Embryonic facial prominence (tissue), 1 donor: ENCODE data around the gene HES7.
A peak's percentile ranks its signal among the peaks of the same experiment; 100 is the strongest.
"Not testable (repeated sequence)": the region's sequence is repeated elsewhere in the genome, so short reads cannot be mapped to it uniquely, and the experiment has no call there.

ENCODE experiments used
- DNase-seq: peaks from one replicate; pipeline ENCODE4 v3.0.0-alpha.2; 2016; ENCODE audit errors: extremely low spot score

Gene HES7

DNA sequence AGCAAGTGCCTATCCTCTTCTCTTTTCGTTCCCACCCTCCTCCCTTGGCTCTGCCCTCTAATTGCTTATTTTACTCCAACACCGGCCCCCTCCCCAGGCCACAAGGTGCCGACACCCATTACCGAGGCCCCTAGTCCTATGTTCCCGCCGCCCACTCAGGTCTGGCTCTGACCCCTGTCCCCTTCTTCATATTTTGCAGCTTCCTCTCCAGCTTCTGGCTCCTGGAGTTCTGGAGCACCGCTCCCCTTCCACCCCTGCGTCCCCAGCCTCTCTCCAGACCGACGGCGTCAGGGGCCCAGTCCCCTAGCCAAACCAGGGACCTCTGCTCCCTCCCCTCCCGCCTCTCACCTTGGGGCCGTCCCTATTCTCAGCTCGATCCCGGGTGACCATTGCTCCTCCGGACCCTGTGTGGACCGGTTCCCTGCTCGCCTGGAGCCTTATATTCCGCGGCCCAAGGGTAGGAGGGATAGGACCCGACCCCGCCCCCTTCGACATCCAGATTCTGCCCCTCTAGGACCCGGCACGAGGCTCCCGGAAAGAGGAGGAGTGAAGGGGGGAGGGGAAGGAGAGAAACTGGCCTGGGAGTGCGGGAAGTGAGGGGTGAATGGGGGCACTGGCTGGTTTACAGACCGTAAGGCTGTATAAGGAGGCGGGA lies at the start of gene HES7:
TSS of gene HES7 (minus strand) at position 412 of the 655 bp plus-strand sequence. CDS start at position 390, 22 bp downstream.
- DNase-seq = no peak

DNA sequence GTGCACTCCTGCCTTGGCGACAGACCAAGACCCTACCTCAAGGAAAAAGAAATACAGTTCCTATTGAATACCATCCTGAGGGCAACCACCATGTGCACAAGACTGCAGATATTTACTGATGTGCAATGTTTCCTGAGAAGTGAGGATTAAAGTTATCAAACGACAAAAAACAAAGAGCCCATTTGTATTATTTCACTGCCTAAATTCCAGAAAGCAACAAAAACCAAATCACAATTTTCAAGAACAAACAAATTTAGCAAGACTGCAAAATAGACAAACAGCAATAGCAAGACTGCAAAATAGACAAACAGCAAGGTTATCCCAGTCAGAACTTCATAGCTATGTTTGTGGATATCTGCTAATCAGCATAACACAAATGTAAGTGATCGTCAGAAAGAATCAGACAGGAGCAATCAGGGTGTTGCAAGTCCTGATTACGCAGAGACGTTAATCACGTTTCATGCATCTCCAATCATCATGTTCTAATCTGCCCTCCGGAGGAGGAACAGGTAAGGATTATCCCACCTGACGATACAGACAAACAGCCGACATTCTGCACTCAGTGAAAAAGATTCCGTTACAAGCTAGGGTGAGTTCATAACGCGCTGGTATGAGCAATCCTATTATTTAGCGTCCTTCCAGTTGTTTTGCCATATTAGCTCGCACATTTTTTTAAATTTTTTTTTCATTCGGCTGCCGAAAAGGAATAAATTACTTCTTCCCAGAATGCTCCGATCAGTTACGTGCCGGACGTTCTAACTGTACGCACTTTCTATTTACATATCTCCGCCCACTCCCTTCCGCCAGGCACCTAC lies 49.4 kb upstream of the HES7 start:
- DNase-seq = peak; percentile 96

DNA sequence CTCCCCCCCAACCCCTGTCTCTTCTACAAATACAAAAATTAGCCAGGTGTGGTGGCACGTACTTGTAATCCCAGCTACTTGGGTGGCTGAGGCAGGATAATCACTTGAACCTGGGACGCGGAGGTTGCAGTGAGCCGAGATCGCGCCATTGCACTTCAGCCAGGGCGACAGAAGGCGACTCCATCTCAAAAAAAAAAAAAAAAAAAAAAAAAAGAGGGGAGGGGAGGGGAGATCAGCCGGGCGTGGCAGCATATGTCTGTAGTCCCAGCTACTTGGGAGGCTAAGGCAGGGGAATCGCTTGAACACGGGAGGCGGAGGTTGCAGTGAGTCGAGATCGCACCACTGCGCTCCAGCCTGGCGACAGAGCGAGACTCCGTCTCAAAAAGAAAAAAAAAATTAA lies 46.3 kb upstream of the HES7 start:
- not testable (repeated sequence) for DNase-seq

GRCh38 chr17:8167526-8167925 lies 43.6 kb upstream of the HES7 start:
- DNase-seq = no peak

DNA sequence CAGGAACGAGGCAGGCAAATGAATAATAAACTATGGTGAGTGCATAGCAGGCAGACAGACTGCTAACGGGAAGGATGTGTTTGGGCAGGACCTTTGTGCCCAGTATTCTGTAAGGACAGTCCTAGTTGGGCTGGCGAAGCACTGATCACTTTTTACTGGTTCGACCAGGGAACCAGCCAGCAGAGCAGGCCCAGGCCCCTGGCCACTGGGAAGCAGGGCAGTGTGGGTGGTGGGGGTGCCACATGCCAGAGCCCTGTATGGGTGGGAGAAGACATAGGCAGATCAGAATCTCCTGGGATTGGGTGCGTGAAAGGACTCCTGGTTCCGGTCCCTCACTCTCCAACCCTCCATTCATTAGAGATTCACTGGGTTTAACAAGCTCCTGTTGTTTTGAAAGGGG lies 42.8 kb upstream of the HES7 start:
- DNase-seq = no peak

DNA sequence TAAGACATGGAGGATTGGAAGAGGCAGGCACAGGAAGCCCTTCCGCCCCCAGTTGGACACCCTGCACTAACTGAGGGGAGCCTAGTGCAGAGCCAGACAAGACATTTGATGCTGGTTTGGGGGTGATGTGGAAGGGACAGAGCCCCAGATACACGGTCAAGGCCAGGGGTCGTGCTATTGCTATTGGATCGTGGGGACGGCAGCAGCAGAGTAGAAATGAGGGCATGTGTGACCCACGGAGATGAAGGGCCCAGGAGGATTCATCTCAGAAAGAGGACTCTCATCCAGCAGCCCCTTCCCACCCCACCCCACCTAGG lies 40.9 kb upstream of the HES7 start:
- DNase-seq = no peak

DNA sequence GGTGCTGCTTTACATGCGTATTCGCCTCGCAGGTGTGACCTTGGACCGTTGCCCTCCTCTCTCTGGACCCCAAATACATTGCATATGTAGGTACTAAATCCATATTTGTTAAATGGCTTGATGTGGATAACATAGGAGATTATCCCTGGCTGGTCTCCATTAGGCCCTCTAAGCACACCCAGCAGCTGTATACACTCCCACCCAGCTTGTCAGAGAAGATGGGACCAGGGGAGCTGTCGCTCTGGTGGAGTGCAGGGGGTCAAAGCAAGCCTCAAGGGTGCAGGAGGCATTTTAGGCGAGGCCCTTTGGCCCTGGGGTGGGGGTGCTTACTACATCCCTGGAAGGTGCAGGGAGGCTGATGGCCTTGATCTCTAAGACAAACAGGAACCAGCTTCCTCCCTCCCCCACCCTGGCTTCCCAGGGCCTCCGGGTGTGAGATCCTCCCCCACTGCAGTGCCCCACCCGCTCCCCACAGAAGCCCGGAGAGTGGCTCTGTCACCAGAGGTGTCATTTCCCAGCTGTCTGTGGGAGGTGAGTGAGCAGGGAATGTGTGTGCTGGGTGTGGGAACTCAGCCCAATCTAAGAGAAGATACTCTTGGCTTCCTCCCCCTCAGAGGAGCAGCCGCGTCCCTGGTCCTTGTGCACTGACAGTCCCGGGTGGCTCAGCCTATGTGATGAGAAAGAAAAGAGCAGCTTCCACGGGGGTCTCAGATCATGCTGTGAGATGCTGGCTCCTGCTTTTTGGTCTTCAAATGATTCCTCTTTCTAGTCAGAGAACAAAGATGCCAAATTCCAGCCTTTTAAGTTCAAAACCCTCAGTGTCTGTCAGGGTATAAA lies 40.3 kb upstream of the HES7 start:
- DNase-seq = no peak

GRCh38 chr17:8162997-8163977 lies 39.4 kb upstream of the HES7 start:
- DNase-seq = no peak

- no peak for DNase-seq
These were observed 38.5 kb upstream of the HES7 start, which contains the start of gene VAMP2 for GRCh38 chr17:8162233-8162996. Gene VAMP2 (minus strand): TSS chr17:8162948. CDS start chr17:8162879, 69 bp downstream.

DNA sequence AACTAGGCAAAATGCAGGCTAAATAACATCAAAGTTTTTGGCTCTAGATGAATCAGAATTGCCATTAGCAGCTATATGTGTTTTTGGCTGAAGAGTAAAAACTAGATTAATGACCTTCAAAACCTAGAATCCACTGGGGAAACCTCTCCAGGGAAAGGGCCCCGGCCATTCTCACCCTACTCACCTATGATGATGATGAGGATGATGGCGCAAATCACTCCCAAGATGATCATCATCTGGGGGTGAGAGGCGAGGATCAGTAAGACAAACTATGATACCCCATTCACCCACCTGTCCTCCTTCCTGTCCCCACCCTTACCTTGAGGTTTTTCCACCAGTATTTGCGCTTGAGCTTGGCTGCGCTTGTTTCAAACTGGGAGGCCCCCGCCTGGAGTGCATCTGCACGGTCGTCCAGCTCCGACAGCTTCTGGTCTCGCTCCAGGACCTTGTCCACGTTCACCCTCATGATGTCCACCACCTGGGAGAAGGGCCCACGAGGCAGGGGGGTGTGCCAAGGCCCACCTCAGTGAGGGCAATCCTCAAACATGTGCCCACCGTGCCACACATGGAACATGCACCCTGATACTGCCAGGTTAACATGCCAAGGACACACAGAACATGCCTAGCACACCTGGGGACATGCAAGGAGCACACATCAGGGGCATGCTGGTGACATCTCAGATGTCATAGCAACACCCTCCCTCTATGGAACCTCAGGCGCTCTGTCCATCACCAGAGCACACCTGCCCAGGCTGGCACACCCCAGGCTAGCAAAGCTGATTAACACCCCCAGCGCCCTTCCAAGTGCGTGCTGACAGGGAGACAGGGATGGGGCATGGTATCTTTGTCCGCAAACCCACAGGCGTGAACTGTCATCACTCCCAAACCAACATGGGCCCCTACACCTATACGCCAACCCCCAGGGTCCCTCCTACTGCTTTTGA lies 37.7 kb upstream of the HES7 start:
- no peak for DNase-seq

- DNase-seq = no peak
These were observed 36.9 kb upstream of the HES7 start for GRCh38 chr17:8160741-8161221.

DNA sequence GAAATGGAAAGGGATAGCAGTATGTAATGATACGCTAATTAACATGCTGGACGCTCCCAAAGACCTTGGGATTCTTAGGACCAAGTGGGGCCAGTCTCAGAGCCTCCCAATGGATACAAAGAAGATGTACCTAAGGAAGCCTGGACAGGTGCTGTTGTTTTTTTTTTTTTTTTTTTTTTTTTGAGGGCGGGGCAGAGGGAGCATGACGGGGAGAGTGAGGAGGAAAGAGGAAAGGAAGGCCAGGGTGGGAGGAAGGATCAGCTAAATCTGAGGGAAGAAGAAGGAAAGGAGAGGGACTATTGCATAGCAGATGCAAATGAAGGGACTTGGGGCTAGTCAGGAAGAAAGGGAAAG lies 36.3 kb upstream of the HES7 start:
- no peak for DNase-seq

GRCh38 chr17:8159459-8160223 lies 35.7 kb upstream of the HES7 start:
- DNase-seq = no peak

- DNase-seq = no peak
These were observed 35.1 kb upstream of the HES7 start for GRCh38 chr17:8159032-8159400.

- no peak for DNase-seq
These were observed 34.5 kb upstream of the HES7 start for GRCh38 chr17:8158267-8159031.

DNA sequence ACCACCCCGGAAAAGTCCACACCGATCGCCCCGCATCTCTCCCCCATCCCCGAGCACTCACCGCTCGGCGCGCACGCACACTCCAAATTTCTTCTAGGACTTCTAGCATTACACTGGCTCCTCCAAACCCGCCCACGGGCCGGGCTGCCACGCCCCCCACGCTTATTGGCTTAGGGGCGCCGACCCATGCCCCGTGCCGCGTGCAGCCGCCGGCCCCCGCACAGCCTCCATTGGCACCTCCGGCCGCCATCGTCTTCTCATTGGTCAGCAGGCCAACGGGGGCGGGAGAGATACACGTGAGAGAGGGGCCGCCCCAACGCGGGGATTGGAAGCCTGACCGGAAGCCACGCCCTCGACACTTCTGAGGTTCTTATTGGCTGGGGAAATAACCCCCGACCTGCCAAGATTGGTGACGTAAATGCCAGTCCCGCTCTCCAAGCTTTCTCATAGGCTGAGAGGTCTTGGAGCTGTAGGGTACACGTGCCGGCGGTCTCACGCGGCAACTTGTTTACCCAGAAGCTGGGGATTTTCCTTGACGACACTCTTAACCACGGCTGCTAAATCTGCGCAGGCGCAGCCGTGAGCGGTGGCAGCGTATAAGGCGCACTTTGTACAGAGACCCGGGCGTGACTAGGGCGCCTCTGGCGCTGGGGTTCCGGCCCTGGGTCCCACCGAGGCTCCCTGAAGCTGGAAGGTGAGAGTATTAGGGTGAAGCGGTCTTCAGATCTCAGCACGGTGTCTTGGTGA lies 32.5 kb upstream of the HES7 start:
- DNase-seq = peak; percentile 100

GRCh38 chr17:8155996-8156245 lies 32.0 kb upstream of the HES7 start:
- no peak for DNase-seq
